HG03558 (cell line): ENCODE data around the gene ENC1.
"Not testable (repeated sequence)": the region's sequence is repeated elsewhere in the genome, so short reads cannot be mapped to it uniquely, and the experiment has no call there.

Source experiments
- ATAC-seq: cut with Tn5 transposase; IDR thresholded peaks from one replicate; pipeline ENCODE4 v1.9.1; 2021; ENCODE audit warnings: moderate number of reproducible peaks; ENCODE audit not compliant: unreplicated experiment; ENCODE audit errors: extremely low read depth

Gene ENC1

DNA sequence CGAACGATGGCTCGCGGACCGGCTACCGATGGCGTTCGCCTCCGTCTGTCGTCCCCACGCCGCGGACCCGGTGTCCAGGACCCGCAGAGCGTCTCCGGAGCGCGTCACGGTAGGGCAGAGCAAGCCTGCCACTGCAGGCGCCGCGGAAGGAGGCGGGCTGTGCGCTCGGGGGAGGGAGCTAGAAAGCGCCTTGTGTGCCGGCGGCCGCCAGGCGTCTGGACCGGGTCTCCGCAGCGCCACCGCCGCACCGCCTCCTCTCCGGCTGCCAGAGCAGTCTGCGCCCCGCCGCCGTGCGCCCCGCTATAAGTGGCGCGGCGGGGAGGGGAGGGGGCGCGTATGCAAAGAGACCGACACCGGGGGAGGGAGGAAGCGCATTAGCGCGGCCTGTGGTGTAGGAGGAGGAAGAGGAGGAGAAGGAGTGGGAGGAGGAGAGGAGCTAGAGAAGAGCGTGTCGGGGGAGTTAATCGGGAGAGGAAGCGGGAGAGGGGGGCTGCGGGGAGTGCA, at the start of gene ENC1:
Gene ENC1, minus strand, starts transcription at position 279 of the 504 bp plus-strand sequence. CDS start 4,243 bp downstream, outside the sequence.
- peak; percentile 37 for ATAC-seq

- ATAC-seq = no peak
These were observed 46.6 kb upstream of the ENC1 start for GRCh38 chr5:74686962-74687751.

DNA sequence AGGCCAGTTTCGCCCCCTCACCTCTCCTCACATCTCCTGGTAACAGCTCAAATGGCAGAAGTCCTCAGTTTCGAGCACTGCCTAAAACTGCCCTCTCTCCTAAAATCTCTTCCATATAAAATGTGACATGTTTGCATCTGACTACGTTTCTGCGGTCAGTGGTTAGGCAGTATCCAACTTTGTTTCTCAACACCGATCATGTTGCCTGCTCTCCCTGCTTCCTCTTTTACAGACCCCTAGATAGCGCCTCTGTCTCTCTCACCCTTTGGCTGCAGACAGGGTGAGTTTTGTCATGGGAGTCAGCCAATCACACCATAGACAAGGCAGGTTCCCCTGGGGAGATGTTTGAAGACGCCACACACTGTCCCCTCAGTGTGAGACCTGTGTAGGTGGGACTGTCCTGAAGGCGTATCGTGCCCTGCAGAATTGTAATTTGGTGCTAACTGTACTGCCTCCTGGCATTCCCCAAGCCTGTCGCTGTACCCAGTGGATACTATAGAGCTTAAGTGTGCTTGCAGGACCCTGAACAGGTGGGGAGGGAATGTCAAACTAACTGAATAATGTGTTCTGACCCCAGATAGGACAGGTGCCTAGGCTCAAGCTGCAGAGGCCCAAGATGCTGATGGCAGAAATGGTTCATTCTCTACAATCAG, 45.6 kb upstream of the ENC1 start:
- peak; percentile 35 for ATAC-seq

DNA sequence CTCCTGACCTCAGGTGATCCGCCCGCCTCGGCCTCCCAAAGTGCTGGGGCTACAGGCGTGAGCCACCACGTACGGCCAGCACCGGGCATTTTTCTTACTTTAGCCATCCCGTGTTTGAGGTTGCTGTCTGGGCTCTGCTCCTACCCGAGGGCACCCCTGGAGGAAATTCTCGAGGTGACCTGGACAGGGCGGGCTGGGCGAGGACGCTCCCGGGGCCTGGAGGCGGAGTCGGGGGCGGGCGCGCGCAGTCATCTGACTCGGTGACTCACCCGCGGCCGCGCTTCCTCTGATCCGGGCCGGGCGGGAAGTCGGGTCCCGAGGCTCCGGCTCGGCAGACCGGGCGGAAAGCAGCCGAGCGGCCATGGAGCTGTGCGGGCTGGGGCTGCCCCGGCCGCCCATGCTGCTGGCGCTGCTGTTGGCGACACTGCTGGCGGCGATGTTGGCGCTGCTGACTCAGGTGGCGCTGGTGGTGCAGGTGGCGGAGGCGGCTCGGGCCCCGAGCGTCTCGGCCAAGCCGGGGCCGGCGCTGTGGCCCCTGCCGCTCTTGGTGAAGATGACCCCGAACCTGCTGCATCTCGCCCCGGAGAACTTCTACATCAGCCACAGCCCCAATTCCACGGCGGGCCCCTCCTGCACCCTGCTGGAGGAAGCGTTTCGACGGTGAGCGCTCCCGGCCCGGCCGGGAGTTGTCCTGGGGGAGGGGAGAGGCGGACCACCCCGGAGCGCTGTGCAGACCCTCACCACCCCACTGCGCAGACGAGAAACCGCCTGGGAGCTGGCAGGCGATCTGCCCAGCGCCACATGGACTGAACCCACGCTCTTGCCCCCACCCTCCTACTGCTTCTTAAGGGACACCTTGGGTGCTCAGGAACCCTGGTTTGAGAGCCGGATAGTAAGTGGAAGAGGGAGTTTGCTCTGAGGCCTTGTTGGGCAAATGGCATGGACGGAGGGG, 44.6 kb upstream of the ENC1 start, which contains the start of gene HEXB:
Gene HEXB, plus strand, starts transcription at position 334 of the 952 bp plus-strand sequence. Its CDS starts 28 bp downstream, at position 362.
- ATAC-seq = no peak

- no peak for ATAC-seq
These were observed 39.4 kb upstream of the ENC1 start for GRCh38 chr5:74679966-74680365.

DNA sequence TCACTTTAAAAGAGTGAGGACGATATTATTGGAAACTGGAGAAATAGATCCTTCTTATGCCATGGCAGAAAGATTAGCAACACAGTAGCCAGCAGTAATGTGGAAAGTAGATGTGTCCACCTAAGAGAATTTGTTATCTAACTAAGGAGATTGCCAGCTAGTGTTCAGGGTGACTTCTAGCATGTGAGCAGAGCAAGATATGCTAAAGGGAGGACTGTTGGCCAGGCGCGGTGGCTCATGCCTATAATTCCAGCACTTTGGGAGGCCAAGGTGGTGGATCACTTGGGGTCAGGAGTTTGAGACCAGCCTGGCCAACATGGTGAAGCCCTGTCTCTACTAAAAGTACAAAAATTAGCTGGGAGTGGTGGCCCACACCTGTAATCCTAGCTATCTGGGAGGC, 38.8 kb upstream of the ENC1 start:
- not testable (repeated sequence) for ATAC-seq

GRCh38 chr5:74678123-74678522, 37.6 kb upstream of the ENC1 start:
- not testable (repeated sequence) for ATAC-seq

GRCh38 chr5:74676466-74676865, 35.9 kb upstream of the ENC1 start:
- not testable (repeated sequence) for ATAC-seq

- ATAC-seq = no peak
These were observed 32.7 kb upstream of the ENC1 start for GRCh38 chr5:74673011-74673790.

- ATAC-seq = no peak
These were observed 31.8 kb upstream of the ENC1 start for GRCh38 chr5:74672215-74672877.

GRCh38 chr5:74670396-74671038, 30.0 kb upstream of the ENC1 start:
- ATAC-seq = no peak

GRCh38 chr5:74669821-74670220, 29.3 kb upstream of the ENC1 start:
- ATAC-seq = no peak

- no peak for ATAC-seq
These were observed 26.9 kb upstream of the ENC1 start for GRCh38 chr5:74667396-74667795.

- ATAC-seq = no peak
These were observed 25.3 kb upstream of the ENC1 start for GRCh38 chr5:74665816-74666215.

GRCh38 chr5:74665273-74665672, 24.7 kb upstream of the ENC1 start:
- ATAC-seq = no peak

DNA sequence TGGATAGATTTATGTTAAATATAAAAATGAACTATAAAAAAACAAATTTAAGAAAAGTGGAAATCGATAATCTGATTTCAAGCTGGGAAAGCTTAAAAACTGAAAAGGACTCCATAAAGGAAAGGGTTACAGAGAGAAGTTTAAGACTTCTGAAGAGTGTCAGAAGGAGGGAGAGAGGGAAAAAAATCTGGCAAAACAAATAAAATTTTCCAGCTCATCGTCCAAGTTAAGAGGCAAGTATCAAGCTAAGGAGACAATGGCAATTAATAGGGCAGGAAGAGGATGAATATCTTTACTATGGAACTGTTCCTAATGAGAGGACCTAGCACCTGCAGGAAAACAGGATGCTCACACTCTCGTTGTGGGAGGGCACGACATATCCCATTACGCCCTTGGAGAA, 24.0 kb upstream of the ENC1 start:
- ATAC-seq = no peak

- no peak for ATAC-seq
These were observed 20.3 kb upstream of the ENC1 start for GRCh38 chr5:74660873-74661272.

GRCh38 chr5:74660140-74660539, 19.6 kb upstream of the ENC1 start:
- no peak for ATAC-seq

- no peak for ATAC-seq
These were observed 18.6 kb upstream of the ENC1 start for GRCh38 chr5:74659172-74659571.
